ENCODE measurements around the gene UGT1A4.

Gene UGT1A4

GRCh38 chr2:233764264-233764663, 45.7 kb downstream of the UGT1A4 start:
- no peak overlapping the region for H3K4me2 ChIP-seq (ENCODE audit: low read depth, low read length, poor library complexity, severe bottlenecking)
- no peaks in the 10 kb centered on the region for H3K36me3 ChIP-seq (ENCODE audit: insufficient read depth, low read length)
- no peaks in the 10 kb centered on the region for H3K27me3 ChIP-seq (ENCODE audit: insufficient read depth, low read length, poor library complexity, severe bottlenecking)
- H3K9me3 ChIP-seq (ENCODE audit: insufficient read depth, low read depth, low read length) = no peaks in the 10 kb centered on the region
- no peaks in the 10 kb centered on the region for H3K4me1 ChIP-seq (ENCODE audit: insufficient read depth, low read length, poor library complexity, severe bottlenecking)
- no peaks in the 10 kb centered on the region for H3K79me2 ChIP-seq (ENCODE audit: insufficient read depth, low read length)
- H3F3A ChIP-seq (ENCODE audit: low read depth) = no peaks in the 10 kb centered on the region
- H2AFZ ChIP-seq (ENCODE audit: low read length) = no peak overlapping the region
- no peaks in the 10 kb centered on the region for H3K9me2 ChIP-seq (replicated peaks; ENCODE audit: low read depth, low read length)
- TF ChIP-seq EZH2phosphoT487 (IDR thresholded peaks at IDR 0.05; ENCODE audit: borderline replicate concordance) (no peak), CTCF (conservative IDR thresholded peaks at IDR 0.05; ENCODE audit: low read length) (no peak)
- H3K9ac ChIP-seq (ENCODE audit: low read depth, low read length, poor library complexity, severe bottlenecking) = no peak overlapping the region
- H4K20me1 ChIP-seq (ENCODE audit: insufficient read depth, low read length, poor library complexity, severe bottlenecking) = no peaks in the 10 kb centered on the region
- no peak overlapping the region for H3K4me3 ChIP-seq (ENCODE audit: low read length, poor library complexity, severe bottlenecking)

- Histone ChIP-seq H3K79me2 (ENCODE audit: insufficient read depth, low read length) (no peaks in the 10 kb centered on the region), H3K9me3 (ENCODE audit: insufficient read depth, low read depth, low read length) (no peaks in the 10 kb centered on the region), H4K20me1 (ENCODE audit: insufficient read depth, low read length, poor library complexity, severe bottlenecking) (no peaks in the 10 kb centered on the region), H3K36me3 (ENCODE audit: insufficient read depth, low read length) (no peaks in the 10 kb centered on the region), H2AFZ (ENCODE audit: low read length) (no peak overlapping the region), H3K4me2 (ENCODE audit: low read depth, low read length, poor library complexity, severe bottlenecking) (no peak overlapping the region), H3K4me3 (ENCODE audit: low read length, poor library complexity, severe bottlenecking) (no peak overlapping the region), H3K9me2 (replicated peaks; ENCODE audit: low read depth, low read length) (no peaks in the 10 kb centered on the region), H3K27me3 (ENCODE audit: insufficient read depth, low read length, poor library complexity, severe bottlenecking) (no peaks in the 10 kb centered on the region), H3K9ac (ENCODE audit: low read depth, low read length, poor library complexity, severe bottlenecking) (no peak overlapping the region), H3K4me1 (ENCODE audit: insufficient read depth, low read length, poor library complexity, severe bottlenecking) (no peaks in the 10 kb centered on the region), H3F3A (ENCODE audit: low read depth) (no peaks in the 10 kb centered on the region)
- TF ChIP-seq EZH2phosphoT487 (IDR thresholded peaks at IDR 0.05; ENCODE audit: borderline replicate concordance) (no peak), CTCF (conservative IDR thresholded peaks at IDR 0.05; ENCODE audit: low read length) (no peak)
Measured at GRCh38 chr2:233764761-233765160, 46.2 kb downstream of the UGT1A4 start.

- Histone ChIP-seq H3F3A (ENCODE audit: low read depth) (no peaks in the 10 kb centered on the region), H3K36me3 (ENCODE audit: insufficient read depth, low read length) (no peaks in the 10 kb centered on the region), H2AFZ (ENCODE audit: low read length) (no peak overlapping the region), H3K4me1 (ENCODE audit: insufficient read depth, low read length, poor library complexity, severe bottlenecking) (no peaks in the 10 kb centered on the region), H3K79me2 (ENCODE audit: insufficient read depth, low read length) (no peaks in the 10 kb centered on the region), H3K9ac (ENCODE audit: low read depth, low read length, poor library complexity, severe bottlenecking) (no peak overlapping the region), H3K4me2 (ENCODE audit: low read depth, low read length, poor library complexity, severe bottlenecking) (no peak overlapping the region), H4K20me1 (ENCODE audit: insufficient read depth, low read length, poor library complexity, severe bottlenecking) (no peaks in the 10 kb centered on the region), H3K27me3 (ENCODE audit: insufficient read depth, low read length, poor library complexity, severe bottlenecking) (no peaks in the 10 kb centered on the region), H3K4me3 (ENCODE audit: low read length, poor library complexity, severe bottlenecking) (no peak overlapping the region), H3K9me3 (ENCODE audit: insufficient read depth, low read depth, low read length) (no peaks in the 10 kb centered on the region), H3K9me2 (replicated peaks; ENCODE audit: low read depth, low read length) (no peaks in the 10 kb centered on the region)
- TF ChIP-seq CTCF (conservative IDR thresholded peaks at IDR 0.05; ENCODE audit: low read length) (no peak), EZH2phosphoT487 (IDR thresholded peaks at IDR 0.05; ENCODE audit: borderline replicate concordance) (no peak)
Measured at GRCh38 chr2:233766416-233766815, 47.9 kb downstream of the UGT1A4 start.

All from Loucy (cell line).